Smooth muscle cell (in vitro differentiated cells): Measurements from ENCODE around the gene TRPM3. TPM values are rescaled to one million over a fixed set of nuclear protein-coding genes. Genes with fewer than 3 reads are reported as not detected.

Experiments used
- DNase-seq: peaks from one replicate; lab custom pipeline; 2025; ENCODE audit not compliant: unreplicated experiment; lab: John Stamatoyannopoulos, UW
- H2AFZ ChIP-seq: fragments of 200-600 bp; sonication (generic); 2 replicates; pipeline ENCODE4 v1.6.0; 2016; ENCODE audit warnings: antibody characterized with exemption, low read depth, mild to moderate bottlenecking
- H3F3A ChIP-seq: fragments of 200-600 bp; sonication (generic); 2 replicates; pipeline ENCODE4 v1.6.0; 2017; ENCODE audit warnings: antibody characterized with exemption, low read depth
- H3K27ac ChIP-seq: fragments of 200-600 bp; sonication (generic); 2 replicates; pipeline ENCODE4 v1.5.1; 2016; ENCODE audit warnings: low read depth, mild to moderate bottlenecking
- H3K27me3 ChIP-seq: fragments of 200-600 bp; sonication (generic); 2 replicates; pipeline ENCODE4 v1.6.1; 2016; ENCODE audit warnings: low read depth, mild to moderate bottlenecking
- H3K36me3 ChIP-seq: fragments of 200-600 bp; sonication (generic); 2 replicates; pipeline ENCODE4 v1.5.1; 2016; ENCODE audit warnings: low read depth
- H3K4me1 ChIP-seq: fragments of 200-600 bp; sonication (generic); 2 replicates; pipeline ENCODE4 v1.5.1; 2016; ENCODE audit warnings: low read depth
- H3K4me2 ChIP-seq: fragments of 200-600 bp; sonication (generic); 2 replicates; pipeline ENCODE4 v1.6.0; 2016; ENCODE audit warnings: mild to moderate bottlenecking
- H3K4me3 ChIP-seq: fragments of 200-600 bp; sonication (generic); 2 replicates; pipeline ENCODE4 v1.5.1; 2016; ENCODE audit warnings: mild to moderate bottlenecking
- H3K79me2 ChIP-seq: fragments of 200-600 bp; sonication (generic); 2 replicates; pipeline ENCODE4 v1.6.0; 2016; ENCODE audit warnings: low read depth, mild to moderate bottlenecking
- H3K9ac ChIP-seq: fragments of 200-600 bp; sonication (generic); 2 replicates; pipeline ENCODE4 v1.6.0; 2016; ENCODE audit warnings: low read depth
- H3K9me3 ChIP-seq: fragments of 200-600 bp; sonication (generic); replicated peaks from 2 replicates; pipeline ENCODE4 v1.5.1; 2016; ENCODE audit warnings: low read depth
- H4K20me1 ChIP-seq: fragments of 200-600 bp; sonication (generic); 2 replicates; pipeline ENCODE4 v1.6.0; 2016; ENCODE audit warnings: low read depth
- CTCF ChIP-seq: fragments of 200-600 bp; sonication (generic); IDR thresholded peaks from 2 replicates; pipeline ENCODE4 v1.5.1; 2017; ENCODE audit warnings: borderline replicate concordance, mild to moderate bottlenecking, antibody characterized with exemption; ENCODE audit not compliant: insufficient read depth, poor library complexity, severe bottlenecking
- WGBS: methylation state at CpG from one replicate; pipeline ENCODE4 v1.1.7; 2016; ENCODE audit warnings: low lambda C conversion rate; 5-methylcytosine and 5-hydroxymethylcytosine counted together
- polyA plus RNA-seq: library from polyadenylated mRNA; unstranded; fragments of >200 nt; fragmentation: Nextera tagmentation; extraction: Ambion mirVana; gene quantifications from 2 replicates; pipeline ENCODE4 v1.2.1, GENCODE V29; 2016
- total RNA-seq: library from RNA; depleted of rRNA; stranded (reverse); fragments of >200 nt; gene quantifications from 2 replicates; pipeline ENCODE4 v1.2.3, GENCODE V29; 2014

Gene TRPM3
- total and polyA plus RNA-seq, 2 experiments from 2014 or later: not detected

GRCh38 chr9:71147368-71147767 lies 25.9 kb upstream of the TRPM3 start:
- no peaks in the 10 kb centered on the region for H3K27me3 ChIP-seq
- no peaks in the 10 kb centered on the region for H4K20me1 ChIP-seq
- H3K9ac ChIP-seq: no peak overlapping the region
- no peak for TF ChIP-seq CTCF
- no peak overlapping the region for H3K4me3 ChIP-seq
- H3K4me2 ChIP-seq: no peak overlapping the region
- peaks cover 11% of the 10 kb centered on the region for H3K4me1 ChIP-seq
- DNase-seq: no peak
- no peaks in the 10 kb centered on the region for H3F3A ChIP-seq
- H2AFZ ChIP-seq: no peak overlapping the region
- no peaks in the 10 kb centered on the region for H3K9me3 ChIP-seq
- no peaks in the 10 kb centered on the region for H3K36me3 ChIP-seq
- no peak overlapping the region for H3K27ac ChIP-seq
- H3K79me2 ChIP-seq: no peaks in the 10 kb centered on the region
- 77% methylated on average over 2 of the region's 2 CpGs for WGBS

- no peak for DNase-seq
- Histone ChIP-seq H3K4me3 (no peak overlapping the region), H3K9me3 (no peaks in the 10 kb centered on the region), H3K27ac (no peak overlapping the region), H3K36me3 (no peaks in the 10 kb centered on the region), H2AFZ (no peak overlapping the region), H3F3A (no peaks in the 10 kb centered on the region), H4K20me1 (no peaks in the 10 kb centered on the region), H3K79me2 (no peaks in the 10 kb centered on the region), H3K4me1 (peaks cover 11% of the 10 kb centered on the region), H3K4me2 (no peak overlapping the region), H3K9ac (no peak overlapping the region), H3K27me3 (no peaks in the 10 kb centered on the region)
- WGBS: 78% methylated on average over 1 of the region's 1 CpG
- no peak for TF ChIP-seq CTCF
Measured at GRCh38 chr9:71146511-71146910, 25.1 kb upstream of the TRPM3 start.

GRCh38 chr9:71145179-71145578 lies 23.8 kb upstream of the TRPM3 start:
- Histone ChIP-seq H3K79me2 (no peaks in the 10 kb centered on the region), H3K9ac (no peak overlapping the region), H3K4me1 (peaks cover 11% of the 10 kb centered on the region), H3K9me3 (no peaks in the 10 kb centered on the region), H3K27ac (no peak overlapping the region), H3K4me3 (no peak overlapping the region), H4K20me1 (no peaks in the 10 kb centered on the region), H3K4me2 (peak overlapping the region; percentile 52), H3F3A (no peaks in the 10 kb centered on the region), H2AFZ (peak overlapping the region; percentile 65), H3K27me3 (no peaks in the 10 kb centered on the region), H3K36me3 (no peaks in the 10 kb centered on the region)
- TF ChIP-seq CTCF: no peak
- DNase-seq: no peak
- WGBS: 23% methylated on average over 1 of the region's 1 CpG

- no peaks in the 10 kb centered on the region for H3K9me3 ChIP-seq
- no peak overlapping the region for H3K4me2 ChIP-seq
- H3K79me2 ChIP-seq: no peaks in the 10 kb centered on the region
- H3K36me3 ChIP-seq: no peaks in the 10 kb centered on the region
- no peak for DNase-seq
- H3F3A ChIP-seq: no peaks in the 10 kb centered on the region
- peaks cover 11% of the 10 kb centered on the region for H3K4me1 ChIP-seq
- TF ChIP-seq CTCF: no peak
- no peak overlapping the region for H3K4me3 ChIP-seq
- WGBS: 98% methylated on average over 2 of the region's 2 CpGs
- H4K20me1 ChIP-seq: no peaks in the 10 kb centered on the region
- H2AFZ ChIP-seq: no peak overlapping the region
- H3K27me3 ChIP-seq: no peaks in the 10 kb centered on the region
- H3K27ac ChIP-seq: no peak overlapping the region
- H3K9ac ChIP-seq: no peak overlapping the region
Measured at GRCh38 chr9:71144495-71144894, 23.1 kb upstream of the TRPM3 start.
